BJ (cell line): ENCODE measurements around the gene PSME4. TPM values are rescaled to one million over a fixed set of nuclear protein-coding genes. Genes with fewer than 3 reads are reported as not detected.
A peak's percentile ranks its signal among the peaks of the same experiment; 100 is the strongest.

Experiments used
- CTCF ChIA-PET: fragments of 350-600 bp; formaldehyde crosslinking; extraction: SDS; loops from one replicate; lab custom pipeline; 2021; ENCODE audit warnings: antibody characterized with exemption, inconsistent platforms; lab: Yijun Ruan, JAX
- POLR2A ChIA-PET: fragments of 300-600 bp; sonication (Branson Sonifier 250); formaldehyde crosslinking; extraction: SDS; loops from one replicate; lab custom pipeline; 2021; ENCODE audit warnings: antibody characterized with exemption; lab: Charles Lee
- DNase-seq: peaks from one replicate; pipeline ENCODE4 v3.0.0-alpha.2; 2011; ENCODE audit warnings: low read depth
- H3K27me3 ChIP-seq: 2 replicates; pipeline ENCODE4 v1.6.0; 2011; ENCODE audit warnings: low read length; ENCODE audit not compliant: control insufficient read depth, insufficient read depth
- H3K36me3 ChIP-seq: 2 replicates; pipeline ENCODE4 v1.5.1; 2011; ENCODE audit warnings: low read length; ENCODE audit not compliant: control insufficient read depth, insufficient read depth
- H3K4me3 ChIP-seq: 2 replicates; pipeline ENCODE4 v1.5.1; 2011; ENCODE audit warnings: low read depth, mild to moderate bottlenecking, control low read depth, low read length
- CTCF ChIP-seq: IDR thresholded peaks from 2 replicates; pipeline ENCODE4 v1.5.1; 2011; ENCODE audit warnings: low read depth, mild to moderate bottlenecking, control low read depth, inconsistent platforms, low read length, moderate library complexity; ENCODE audit not compliant: insufficient read depth
- polyA minus RNA-seq: library from RNA; depleted of rRNA, polyadenylated mRNA; stranded (reverse); fragments of >200 nt; gene quantifications from 2 replicates; pipeline ENCODE4 v1.2.3, GENCODE V29; 2011; rRNA and poly(A)+ RNA removed
- polyA plus RNA-seq: library from polyadenylated mRNA; depleted of rRNA; stranded (reverse); fragments of >200 nt; gene quantifications from 2 replicates; pipeline ENCODE4 v1.2.3, GENCODE V29; 2011; rRNA removed

Gene PSME4, protein sequence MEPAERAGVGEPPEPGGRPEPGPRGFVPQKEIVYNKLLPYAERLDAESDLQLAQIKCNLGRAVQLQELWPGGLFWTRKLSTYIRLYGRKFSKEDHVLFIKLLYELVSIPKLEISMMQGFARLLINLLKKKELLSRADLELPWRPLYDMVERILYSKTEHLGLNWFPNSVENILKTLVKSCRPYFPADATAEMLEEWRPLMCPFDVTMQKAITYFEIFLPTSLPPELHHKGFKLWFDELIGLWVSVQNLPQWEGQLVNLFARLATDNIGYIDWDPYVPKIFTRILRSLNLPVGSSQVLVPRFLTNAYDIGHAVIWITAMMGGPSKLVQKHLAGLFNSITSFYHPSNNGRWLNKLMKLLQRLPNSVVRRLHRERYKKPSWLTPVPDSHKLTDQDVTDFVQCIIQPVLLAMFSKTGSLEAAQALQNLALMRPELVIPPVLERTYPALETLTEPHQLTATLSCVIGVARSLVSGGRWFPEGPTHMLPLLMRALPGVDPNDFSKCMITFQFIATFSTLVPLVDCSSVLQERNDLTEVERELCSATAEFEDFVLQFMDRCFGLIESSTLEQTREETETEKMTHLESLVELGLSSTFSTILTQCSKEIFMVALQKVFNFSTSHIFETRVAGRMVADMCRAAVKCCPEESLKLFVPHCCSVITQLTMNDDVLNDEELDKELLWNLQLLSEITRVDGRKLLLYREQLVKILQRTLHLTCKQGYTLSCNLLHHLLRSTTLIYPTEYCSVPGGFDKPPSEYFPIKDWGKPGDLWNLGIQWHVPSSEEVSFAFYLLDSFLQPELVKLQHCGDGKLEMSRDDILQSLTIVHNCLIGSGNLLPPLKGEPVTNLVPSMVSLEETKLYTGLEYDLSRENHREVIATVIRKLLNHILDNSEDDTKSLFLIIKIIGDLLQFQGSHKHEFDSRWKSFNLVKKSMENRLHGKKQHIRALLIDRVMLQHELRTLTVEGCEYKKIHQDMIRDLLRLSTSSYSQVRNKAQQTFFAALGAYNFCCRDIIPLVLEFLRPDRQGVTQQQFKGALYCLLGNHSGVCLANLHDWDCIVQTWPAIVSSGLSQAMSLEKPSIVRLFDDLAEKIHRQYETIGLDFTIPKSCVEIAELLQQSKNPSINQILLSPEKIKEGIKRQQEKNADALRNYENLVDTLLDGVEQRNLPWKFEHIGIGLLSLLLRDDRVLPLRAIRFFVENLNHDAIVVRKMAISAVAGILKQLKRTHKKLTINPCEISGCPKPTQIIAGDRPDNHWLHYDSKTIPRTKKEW (N-terminal part only)
- polyA plus RNA-seq (14.9 and 32.1 TPM in 2 replicates), polyA minus RNA-seq (28.2 and 30.1 TPM in 2 replicates)

- Histone ChIP-seq H3K27me3 (no peaks in the 10 kb centered on the region), H3K4me3 (peak within 1 kb of the TSS; percentile 75), H3K36me3 (no peaks in the 10 kb centered on the region)
- DNase-seq = no peak
- no peak for TF ChIP-seq CTCF
- ChIA-PET POLR2A (interaction anchor here (0.5 kb wide), 1 partner anchor 25 kb away, joined by 4 read pairs; no protein-coding TSS in a partner anchor), CTCF (no interaction called here)
Observed at GRCh38 chr2:53970724-53971602, at the start of gene PSME4. Gene PSME4, minus strand, starts transcription at chr2:53970993. Its CDS starts 209 bp downstream, at chr2:53970784.

GRCh38 chr2:54015798-54016699, 45.3 kb upstream of the PSME4 start:
- POLR2A ChIA-PET = no interaction called here
- peak; percentile 73 for DNase-seq
- TF ChIP-seq CTCF = no peak
- Histone ChIP-seq H3K4me3 (no peak overlapping the region), H3K27me3 (no peaks in the 10 kb centered on the region), H3K36me3 (no peaks in the 10 kb centered on the region)
- CTCF ChIA-PET = interaction anchor here (0.6 to 1.0 kb wide), 3 partner anchors 8 to 22 kb away, joined by 3 to 4 read pairs (median 4); no protein-coding TSS in a partner anchor

- no peak overlapping the region for H3K4me3 ChIP-seq
- H3K36me3 ChIP-seq = no peaks in the 10 kb centered on the region
- ChIA-PET CTCF (no interaction called here), POLR2A (no interaction called here)
- TF ChIP-seq CTCF = no peak
- no peaks in the 10 kb centered on the region for H3K27me3 ChIP-seq
- DNase-seq = no peak
Observed at GRCh38 chr2:54013996-54014395, 43.2 kb upstream of the PSME4 start.

GRCh38 chr2:54012538-54013141, 41.8 kb upstream of the PSME4 start:
- Histone ChIP-seq H3K4me3 (no peak overlapping the region), H3K36me3 (no peaks in the 10 kb centered on the region), H3K27me3 (no peaks in the 10 kb centered on the region)
- TF ChIP-seq CTCF = no peak
- DNase-seq = no peak
- ChIA-PET POLR2A (no interaction called here), CTCF (no interaction called here)
